HG02678 (cell line): ENCODE data around the gene TRIM17.

Source experiments
- ATAC-seq: cut with Tn5 transposase; IDR thresholded peaks from one replicate; pipeline ENCODE4 v1.9.1; 2021; ENCODE audit warnings: mild to moderate bottlenecking, moderate library complexity; ENCODE audit not compliant: unreplicated experiment

Gene TRIM17, protein sequence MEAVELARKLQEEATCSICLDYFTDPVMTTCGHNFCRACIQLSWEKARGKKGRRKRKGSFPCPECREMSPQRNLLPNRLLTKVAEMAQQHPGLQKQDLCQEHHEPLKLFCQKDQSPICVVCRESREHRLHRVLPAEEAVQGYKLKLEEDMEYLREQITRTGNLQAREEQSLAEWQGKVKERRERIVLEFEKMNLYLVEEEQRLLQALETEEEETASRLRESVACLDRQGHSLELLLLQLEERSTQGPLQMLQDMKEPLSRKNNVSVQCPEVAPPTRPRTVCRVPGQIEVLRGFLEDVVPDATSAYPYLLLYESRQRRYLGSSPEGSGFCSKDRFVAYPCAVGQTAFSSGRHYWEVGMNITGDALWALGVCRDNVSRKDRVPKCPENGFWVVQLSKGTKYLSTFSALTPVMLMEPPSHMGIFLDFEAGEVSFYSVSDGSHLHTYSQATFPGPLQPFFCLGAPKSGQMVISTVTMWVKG

DNA sequence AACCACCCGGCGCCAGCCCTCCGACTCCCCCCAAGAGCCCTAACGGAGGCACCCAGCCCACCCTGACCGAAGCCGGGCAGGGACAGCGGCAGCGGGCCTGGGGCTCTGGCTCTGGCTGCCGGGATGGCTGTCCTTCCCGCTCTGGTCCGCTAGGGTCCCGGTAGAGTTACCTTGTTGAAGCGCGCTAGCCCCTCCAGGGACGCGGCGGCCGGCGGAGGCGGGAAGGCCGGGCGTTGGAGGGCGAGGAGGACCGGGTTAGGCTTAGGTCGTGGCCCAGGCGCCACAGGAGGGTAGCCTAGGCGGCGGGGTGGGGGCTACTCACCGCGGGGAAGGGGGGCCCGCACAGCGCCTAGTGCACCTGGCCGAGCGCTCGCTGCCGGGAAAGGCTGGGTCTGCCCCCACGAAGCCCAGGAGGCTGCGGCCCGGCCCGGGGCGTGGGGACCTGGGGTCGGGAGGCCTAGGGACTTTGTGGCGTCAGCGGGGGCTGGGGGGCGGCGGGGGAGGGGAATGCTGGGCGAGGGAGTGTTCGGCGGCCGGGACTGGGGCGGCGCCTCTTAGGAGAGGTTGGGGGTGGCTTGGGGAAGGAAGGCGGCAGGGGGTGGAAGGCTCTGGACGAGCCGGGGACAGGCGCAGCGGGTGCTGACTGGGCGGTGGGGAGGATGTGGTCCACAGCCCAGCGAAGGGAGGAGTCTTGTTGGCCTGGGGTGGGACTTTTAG lies at the start of gene TRIM17:
Gene TRIM17 (minus strand): TSS at position 645 of the 717 bp plus-strand sequence. CDS start 1,789 bp downstream, outside the sequence.
- ATAC-seq, result no peak

- ATAC-seq, result no peak
These were observed 49.0 kb upstream of the TRIM17 start for GRCh38 chr1:228465571-228466146.

DNA sequence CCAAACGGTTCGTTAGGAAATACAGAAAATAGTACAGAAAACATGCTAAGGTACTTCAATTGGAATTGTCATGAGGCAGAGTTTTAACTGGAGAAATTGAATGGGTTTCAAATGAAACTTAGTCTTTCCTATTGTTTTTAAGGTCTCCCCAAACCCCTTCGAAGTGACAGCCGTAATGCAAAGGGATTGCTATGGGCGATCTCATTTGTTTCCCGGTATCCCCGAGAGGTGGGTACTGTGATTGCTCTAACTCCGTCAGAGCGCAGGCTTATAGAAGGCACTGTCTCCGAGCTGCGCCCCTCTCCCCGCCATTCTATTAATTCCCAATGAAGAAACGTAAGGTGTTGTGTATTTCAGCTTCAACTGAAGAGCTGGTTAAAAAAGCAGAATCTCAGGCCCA lies 48.5 kb upstream of the TRIM17 start:
- no peak for ATAC-seq

- ATAC-seq, result peak; percentile 91
These were observed 47.9 kb upstream of the TRIM17 start for GRCh38 chr1:228464487-228464983.

- ATAC-seq, result no peak
These were observed 47.1 kb upstream of the TRIM17 start for GRCh38 chr1:228463559-228464455.

DNA sequence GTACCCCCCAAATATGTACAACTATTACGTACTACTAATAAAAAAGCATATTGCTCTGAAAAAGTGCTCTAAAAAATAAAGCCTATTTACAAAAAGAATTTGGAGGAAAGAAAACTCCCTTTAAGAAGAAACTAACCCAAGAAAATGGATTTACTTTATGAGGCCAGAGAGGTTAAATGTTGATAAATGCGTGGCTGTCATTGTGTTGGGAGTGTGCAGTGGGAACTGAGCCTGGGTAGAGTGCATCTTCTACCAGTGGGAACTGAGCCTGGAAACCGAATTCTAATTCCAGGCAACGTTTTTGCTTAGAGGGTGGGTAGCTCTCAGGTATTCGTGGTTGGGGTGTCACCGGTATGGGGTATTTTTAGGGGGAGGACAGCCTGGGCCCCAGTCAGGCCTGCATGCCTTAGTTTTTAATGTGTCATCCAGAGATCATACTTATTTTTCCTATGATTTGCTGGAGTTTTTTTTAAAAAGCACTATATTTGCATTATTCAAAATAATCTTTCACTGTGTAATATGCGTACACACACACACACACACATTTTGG lies 46.4 kb upstream of the TRIM17 start:
- ATAC-seq, result no peak

- ATAC-seq, result no peak
These were observed 45.9 kb upstream of the TRIM17 start for GRCh38 chr1:228462560-228462959.

DNA sequence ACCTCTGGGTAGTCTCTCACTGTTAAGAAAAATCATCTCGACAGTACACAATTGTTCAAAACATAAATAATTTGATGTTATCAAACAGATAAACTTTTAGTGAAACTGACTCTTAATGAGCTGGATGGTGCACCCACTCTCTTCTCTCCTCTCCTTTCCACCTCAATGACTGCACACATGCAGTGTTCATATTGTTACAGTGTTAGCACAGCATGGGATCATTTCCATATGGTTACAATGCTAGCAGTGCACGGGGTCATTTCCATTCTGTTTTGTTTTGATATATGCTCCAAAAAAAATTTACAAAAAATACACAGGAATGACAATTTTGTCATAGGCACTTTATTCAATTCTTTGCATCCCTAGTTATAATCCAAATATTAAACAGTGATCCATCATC lies 44.2 kb upstream of the TRIM17 start:
- no peak for ATAC-seq

- no peak for ATAC-seq
These were observed 42.7 kb upstream of the TRIM17 start for GRCh38 chr1:228459091-228459993.

- ATAC-seq, result peak; percentile 88
These were observed 40.9 kb upstream of the TRIM17 start for GRCh38 chr1:228457396-228458176.

- ATAC-seq, result no peak
These were observed 40.3 kb upstream of the TRIM17 start for GRCh38 chr1:228457017-228457395.

- ATAC-seq, result no peak
These were observed 39.8 kb upstream of the TRIM17 start for GRCh38 chr1:228456252-228457016.

DNA sequence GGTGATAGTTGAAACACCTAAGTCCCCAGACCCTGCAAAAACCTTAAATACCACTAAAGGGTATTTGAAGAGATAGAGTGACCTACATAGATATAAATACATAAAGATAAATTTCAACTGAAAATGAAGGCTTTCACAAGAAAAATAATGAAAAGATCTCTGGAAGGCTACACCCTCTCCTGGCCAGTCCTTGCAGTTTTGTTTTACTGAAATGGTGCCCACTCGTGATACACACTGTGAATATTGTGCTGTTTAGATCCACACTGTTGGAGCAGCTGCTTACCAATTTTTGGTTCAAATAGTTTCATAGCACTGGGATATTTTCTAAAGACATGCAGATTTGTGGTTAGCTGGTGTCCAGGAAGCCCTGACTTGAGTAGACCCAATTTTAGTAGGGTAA lies 39.1 kb upstream of the TRIM17 start:
- ATAC-seq, result no peak

GRCh38 chr1:228454238-228454637 lies 37.6 kb upstream of the TRIM17 start:
- ATAC-seq, result no peak

- no peak for ATAC-seq
These were observed 37.0 kb upstream of the TRIM17 start for GRCh38 chr1:228453614-228454013.

DNA sequence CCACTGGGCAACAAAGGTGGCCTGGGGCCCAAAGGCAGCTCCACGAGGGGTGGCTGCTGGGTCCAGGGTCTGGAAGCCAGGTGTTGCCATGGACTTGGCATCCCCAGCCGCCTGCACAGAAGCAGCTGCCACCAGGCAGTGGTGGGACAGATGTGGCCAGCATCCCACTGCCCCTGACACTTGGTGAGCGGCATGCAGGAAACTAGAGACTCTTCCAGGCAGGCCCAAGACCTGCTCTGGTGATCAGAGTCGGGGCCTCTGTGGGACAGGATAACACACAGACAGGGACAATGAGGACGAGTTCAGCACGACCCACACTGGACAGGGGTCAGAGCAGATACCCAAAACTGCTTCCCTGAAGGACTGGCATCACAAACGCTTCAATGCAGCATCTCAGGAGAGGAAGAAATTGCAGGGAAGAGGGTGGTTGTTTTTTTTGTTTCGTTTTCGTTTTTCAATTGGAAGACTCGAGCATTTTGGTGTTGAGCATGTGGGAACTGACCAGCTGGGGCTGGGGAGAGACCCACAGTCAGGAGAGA lies 36.4 kb upstream of the TRIM17 start:
- ATAC-seq, result no peak
